Hematopoietic multipotent progenitor cell treated with erythropoietin and hydrocortisone succinate and interleukin-3 and kit ligand, for 6 days (in vitro differentiated cells): ENCODE data around the gene ECEL1.
"Not testable (repeated sequence)": the region's sequence is repeated elsewhere in the genome, so short reads cannot be mapped to it uniquely, and the experiment has no call there.

ENCODE experiments used
- DNase-seq: peaks from one replicate; pipeline ENCODE4 v3.0.0-alpha.2; 2015

Gene ECEL1

DNA sequence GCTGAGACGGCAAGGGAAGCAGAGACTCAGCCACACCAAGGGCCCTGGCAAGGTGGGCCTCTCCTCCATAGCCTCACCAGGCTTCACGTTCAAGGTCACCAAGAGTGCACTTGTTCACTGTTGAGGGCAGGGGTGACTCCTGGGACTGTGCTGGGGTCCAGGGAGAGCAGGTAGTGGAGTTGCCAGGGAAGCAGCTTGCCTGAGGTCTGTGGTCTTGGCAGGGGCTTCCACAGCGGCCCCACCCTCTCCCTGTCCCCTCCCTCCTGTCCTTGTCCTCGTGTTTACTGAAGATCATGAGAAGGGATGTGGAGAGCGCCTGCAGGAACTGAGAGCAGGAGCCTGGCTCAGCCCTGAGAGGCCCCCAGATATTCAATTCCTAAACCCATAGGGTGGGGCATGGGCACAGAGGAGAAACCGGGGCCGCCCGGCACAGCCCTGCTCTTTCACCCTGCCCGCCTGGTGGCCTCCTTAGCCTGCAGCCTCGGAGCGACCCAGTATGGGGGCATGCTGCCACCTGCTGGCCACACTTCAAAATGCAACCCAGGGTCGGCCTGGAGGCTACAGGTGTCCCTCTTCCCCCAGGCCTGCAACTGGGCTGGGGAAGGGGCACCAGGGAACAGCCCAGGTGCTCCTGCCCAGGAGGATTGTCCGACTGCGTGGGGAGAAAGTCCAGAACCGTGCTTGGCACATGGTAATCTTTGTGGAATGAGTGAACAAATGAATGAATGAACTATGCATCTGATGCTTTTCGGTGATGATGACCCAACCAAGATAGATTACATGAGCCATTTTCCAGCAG, 47.2 kb downstream of the ECEL1 start:
- peak; percentile 85 for DNase-seq

DNA sequence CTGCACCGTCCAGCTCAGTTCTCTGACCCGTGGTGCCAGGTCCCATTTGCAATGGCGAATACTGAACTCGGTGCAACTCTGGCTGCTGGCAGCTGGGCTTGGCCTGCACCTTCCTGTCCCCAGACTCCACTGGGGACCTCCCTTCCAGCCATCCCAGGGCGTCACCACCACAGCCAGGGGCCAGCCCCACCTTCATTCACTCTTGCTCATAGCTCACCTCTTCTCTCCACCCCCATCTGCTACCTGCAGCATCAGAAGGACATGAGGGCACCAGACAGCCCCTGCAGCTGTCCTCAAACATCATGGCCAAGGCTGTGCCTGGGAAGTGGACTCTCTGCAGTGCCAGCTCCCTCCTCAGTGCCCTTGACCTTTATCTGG, 47.9 kb downstream of the ECEL1 start:
- DNase-seq, result no peak

DNA sequence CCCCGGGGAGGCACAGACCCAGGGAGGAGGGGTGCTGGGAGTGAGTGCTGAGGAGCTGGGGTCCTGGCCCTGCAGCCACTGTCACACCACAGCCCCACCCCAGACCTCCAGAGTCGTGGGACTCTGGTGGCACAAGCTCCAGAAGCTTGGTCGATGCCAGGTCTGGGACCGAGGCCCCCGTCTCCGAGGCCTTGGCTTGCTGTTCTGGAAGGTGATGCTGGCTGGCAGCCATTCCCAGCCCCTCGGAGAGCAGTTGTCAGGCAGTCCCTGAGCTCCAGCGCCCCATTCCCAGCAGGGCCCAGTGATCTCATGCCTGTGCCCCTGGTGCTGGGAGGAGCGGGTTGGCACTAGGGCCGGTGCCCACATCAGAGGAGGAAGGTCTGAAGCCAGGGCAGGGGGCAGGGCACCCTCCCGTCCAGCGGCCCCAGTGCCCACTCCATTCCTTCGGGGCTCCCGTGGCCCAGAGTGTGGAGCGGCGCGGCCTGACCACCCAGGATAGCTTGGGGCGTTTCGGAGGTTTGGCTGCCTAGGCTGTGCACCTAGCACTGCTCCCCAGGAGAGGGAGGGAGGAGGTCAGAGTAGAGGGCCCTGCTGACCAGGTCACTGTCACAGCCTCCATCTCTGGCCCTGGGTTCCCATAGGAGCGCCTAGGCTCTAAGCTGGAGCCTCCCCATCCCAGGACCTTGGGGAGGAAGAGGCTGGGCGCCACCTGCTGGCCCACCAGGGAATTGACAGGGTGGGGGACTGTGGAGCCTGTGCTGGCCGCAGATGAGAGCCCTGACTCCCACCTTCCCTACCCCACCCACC, 48.5 kb downstream of the ECEL1 start:
- DNase-seq, result no peak

DNA sequence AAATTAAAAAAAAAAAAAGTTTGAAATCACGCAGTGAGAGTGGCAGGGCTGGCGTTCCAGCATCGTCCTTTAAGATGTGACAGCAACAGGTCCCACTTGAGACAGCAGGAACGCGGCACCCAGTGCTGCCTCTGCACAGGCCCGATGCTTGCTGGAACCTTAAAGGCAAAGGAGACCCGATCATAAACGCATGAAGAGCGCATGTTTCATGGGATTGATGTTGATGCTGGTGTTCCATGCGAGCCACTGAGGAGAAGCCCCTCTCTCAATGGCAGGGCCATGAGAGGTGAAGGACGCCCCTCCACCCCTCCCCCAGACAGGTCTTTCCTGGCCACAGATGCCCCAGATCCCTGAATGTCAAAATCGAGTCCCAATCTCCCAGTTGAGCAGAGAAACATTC, 49.5 kb downstream of the ECEL1 start:
- no peak for DNase-seq

DNA sequence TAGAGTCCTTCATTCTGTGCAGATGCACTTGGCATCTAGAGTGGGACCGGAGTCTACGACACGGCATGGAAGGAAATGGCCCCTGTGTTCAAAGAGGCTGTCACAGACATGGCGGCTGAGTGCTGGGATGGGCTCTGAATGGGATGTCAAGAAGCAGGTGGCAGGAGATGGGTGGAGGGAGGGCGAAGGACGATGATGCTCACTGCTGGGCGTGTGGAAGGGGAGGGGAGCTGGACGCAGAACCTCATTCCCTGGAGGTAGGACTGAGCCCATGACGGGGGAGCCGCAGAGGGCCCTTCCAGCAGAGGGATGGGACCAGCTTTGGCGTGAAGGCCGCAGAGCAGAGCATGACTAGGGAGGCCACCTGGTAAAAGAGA, 50.5 kb downstream of the ECEL1 start:
- no peak for DNase-seq

DNA sequence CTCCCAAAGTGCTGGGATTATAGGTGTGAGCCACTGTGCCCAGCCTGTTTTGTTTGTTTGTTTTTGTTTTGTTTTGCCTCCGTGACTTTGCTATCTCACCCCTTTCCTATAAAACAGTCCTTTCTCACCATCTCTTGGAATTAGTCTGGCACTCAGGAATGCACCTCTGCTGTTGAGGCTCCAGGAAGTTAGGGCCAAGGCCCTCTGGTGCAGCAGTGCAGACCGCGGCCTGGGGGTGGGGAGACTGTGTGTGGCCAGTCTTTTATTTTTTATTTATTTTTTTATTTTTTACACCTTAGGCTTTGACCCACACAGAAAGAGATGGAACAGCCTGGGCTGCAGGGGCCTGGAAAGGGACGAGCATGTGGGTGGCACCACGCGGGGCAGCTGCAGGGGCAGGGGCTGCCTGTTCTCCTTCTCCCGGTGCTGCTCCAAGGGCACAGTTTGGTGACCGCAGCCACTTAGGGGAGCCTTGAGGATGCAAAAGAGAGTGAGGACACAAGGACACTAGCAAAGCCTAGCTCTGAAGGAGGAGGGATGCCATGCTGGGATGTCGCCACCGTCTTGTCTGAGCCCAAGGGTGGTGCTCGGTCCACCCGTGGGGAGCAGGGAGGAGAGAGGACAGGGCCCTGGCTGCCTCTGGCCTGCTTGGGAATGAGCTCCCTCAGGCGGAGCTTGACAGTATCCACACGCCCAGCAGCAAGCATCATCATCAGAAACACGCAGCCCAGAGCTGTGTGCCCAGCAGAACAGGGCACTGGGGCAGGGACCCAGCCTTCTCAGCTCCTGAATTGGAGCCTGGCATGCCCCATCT, 51.0 kb downstream of the ECEL1 start:
- DNase-seq, result no peak

DNA sequence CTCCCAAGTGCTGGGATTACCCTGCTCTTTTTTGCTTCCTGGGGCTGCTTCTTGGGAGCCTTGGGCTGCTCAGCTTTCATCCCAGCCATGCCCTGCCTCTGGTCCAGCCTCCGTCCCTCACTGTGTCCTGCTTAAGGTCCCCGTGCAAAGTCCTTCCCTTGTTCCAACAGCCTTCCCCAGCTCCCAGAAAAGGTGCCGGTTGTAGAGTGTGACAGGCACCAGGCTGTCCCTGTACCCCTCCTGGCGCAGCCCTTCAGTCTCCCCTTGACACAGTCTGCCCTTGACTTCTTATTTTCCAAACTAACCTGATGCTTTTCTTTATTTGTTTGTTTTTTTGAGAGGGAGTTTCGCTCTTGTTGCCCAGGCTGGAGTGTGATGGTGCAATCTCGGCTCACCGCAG, 51.8 kb downstream of the ECEL1 start:
- no peak for DNase-seq

DNA sequence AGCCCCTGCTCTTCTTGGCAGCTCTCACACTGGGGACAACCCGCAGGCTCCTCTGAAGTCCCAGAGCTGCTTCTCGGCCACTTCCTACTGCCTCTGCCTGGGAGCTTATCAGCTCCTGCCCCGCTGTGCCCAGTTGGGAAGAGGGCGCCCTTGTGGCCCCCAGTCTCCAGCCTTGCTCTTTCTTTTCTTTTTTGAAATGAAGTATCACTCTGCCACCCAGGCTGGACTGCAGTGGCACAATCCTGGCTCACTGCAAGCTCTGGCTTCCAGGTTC, 52.3 kb downstream of the ECEL1 start:
- DNase-seq, result no peak

DNA sequence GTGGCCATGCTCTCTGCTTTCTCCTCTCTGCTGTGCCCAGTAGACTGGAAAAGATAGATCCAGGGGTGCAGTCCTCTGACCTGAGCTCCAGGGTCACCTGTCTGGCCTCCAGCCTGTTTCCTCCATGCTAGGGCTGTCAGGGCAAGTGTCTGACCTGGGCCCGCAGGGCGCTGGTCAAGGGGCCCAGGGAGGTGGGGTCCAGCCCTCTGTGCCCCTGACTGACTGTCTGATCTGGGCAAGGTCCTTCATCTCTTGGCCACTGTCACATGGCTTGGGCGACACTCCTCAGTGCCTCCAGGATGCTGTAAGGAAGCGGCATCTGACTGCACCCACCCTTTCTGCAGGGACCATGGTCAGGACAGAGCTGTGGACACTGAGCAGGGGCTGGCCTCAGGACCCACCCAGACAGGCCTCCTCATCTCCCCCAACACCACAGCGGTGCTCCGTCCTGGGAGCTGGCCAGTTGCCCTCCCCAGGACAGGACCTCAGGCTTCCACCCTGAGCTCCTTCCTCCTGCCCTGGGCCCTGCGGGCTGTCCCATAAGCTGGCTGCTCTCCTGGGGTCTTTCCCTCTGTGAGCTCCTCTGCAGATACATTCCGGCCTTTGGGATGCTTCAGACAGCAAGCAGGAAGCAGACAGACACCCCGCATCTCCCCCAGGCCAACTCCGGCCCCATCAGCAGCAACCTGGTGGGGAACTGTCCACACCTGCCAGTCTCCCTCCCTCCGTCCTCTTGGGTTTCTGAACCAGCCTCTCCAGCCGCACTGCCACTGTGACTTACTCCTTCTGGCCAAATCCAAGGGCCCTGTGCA, 52.9 kb downstream of the ECEL1 start:
- DNase-seq, result no peak

DNA sequence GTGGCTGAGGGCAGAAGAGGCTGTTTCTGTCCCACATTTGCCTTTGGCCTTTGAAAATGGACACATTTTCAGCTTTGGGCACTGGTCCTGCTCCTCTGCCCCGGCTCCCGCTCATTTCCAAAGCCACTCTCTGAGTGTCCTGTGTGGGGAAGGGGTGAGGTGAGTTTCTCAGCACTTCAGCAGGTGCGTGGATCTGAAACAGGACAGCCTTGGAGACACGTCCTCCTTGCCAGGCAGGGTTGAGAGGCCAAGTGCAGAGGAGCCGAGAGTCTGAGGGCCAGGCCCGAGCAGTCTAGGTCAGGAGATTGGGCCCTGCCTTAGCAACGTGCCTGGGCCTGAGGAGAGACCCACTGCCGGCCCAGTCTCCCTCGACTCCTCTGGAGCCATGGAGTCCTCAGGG, 53.5 kb downstream of the ECEL1 start:
- no peak for DNase-seq

DNA sequence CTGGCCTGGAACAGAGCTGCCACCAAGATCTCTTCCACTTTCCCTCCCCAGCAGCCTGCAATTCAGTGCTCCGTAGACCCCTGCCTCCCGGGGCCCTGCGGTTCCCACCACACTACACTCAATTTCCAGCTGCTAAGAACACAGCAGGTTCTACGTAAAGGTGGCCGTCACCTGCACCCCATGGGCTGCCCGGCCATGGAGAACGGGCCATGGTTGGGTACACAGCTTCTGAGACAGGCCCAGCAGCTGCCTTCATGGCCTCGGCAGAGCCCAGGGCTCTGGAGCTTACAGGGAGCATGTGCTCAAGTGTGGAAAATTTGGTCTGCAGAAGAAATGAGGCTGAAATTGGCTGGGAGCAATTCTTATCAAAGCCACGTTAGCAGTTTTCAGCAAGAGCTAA, 54.0 kb downstream of the ECEL1 start:
- not testable (repeated sequence) for DNase-seq

DNA sequence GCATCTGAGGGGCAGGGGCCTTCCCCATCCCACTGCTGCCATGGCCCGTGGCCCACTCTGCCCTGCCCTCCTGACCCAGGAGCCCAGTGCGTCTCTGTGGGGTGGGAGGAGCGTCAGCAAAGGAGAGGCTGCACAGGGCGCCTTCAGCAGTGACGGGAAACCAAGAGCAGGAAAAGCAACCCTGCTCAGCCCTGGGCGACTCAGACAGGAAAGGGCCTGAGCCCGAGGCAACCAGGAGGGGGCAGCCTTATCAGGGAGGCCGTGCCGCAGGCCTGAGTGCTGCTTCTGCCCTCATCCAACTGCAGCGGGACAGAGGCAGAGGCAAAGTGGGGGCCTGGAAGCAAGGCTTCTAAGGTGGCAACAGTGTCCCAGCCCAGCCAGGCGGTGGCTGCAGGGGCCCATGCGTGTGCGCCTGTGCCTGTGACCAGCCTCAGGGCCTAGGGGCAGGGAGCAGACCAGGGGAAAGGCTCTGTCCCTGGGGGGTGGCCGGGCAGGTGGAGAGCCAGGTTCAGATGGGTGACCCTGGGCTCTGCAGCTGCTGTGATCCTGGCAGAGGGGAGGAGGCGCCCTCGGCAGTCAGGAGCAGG, 54.9 kb downstream of the ECEL1 start:
- peak; percentile 43 for DNase-seq

DNA sequence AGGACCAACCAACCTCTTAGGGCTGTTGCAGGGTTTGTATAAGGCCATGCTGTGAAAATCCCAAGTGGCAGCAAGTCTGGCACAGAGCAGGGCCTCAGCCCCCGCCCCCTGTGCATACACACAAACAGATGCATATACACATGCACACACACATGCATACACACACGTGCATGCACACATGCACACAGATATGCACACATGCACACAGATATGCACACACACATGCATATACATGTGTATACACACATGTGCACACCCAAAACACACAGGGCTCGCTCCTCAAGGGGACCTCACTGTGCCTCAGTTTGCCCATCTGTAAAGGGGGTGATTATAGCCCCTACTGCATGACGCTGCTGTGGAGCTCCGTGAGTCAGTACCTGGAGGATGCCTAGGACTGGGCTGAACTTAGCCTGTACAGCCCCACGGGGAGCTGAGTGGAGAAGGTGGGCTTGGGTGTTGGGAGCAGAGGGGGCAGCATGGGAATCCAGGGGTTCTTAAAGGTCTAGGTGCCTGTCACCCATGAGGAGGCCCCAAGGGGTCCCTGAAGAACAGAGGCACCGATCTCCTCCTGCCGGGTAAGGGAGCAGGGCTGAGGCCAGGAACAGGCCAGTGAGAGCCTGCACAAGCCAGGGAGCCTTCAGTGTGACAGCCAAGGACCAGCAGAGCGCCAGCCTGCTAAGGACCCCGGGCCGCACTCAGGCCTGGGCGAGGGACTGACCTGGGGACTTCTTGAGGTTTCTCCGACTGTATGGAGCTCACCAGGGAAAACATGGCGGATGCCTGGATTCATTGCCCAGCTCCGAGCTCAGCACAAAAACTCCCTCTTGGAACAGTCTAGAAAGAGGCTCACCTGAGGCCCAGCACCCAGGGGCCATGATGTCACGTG, 55.7 kb downstream of the ECEL1 start:
- no peak for DNase-seq
